SU-DHL-6 (cell line): ENCODE measurements around the gene REST.

Experiments
- H2AFZ ChIP-seq: fragments of 200-600 bp; sonication (generic); 2 replicates; pipeline ENCODE4 v1.6.1; 2014; ENCODE audit warnings: low read depth, mild to moderate bottlenecking, moderate library complexity, mixed read lengths, antibody characterized with exemption, low read length; ENCODE audit not compliant: severe bottlenecking
- H3F3A ChIP-seq: fragments of 200-600 bp; shearing (Covaris generic); 2 replicates; pipeline ENCODE4 v1.6.0; 2016; ENCODE audit warnings: antibody characterized with exemption, mild to moderate bottlenecking; ENCODE audit not compliant: insufficient read depth
- H3K27ac ChIP-seq: fragments of 200-600 bp; sonication (generic); 2 replicates; pipeline ENCODE4 v1.5.1; 2016; ENCODE audit warnings: low read depth, mild to moderate bottlenecking, low read length, moderate library complexity, mixed read lengths
- H3K27me3 ChIP-seq: fragments of 200-600 bp; sonication (generic), shearing (Covaris generic); 2 replicates; pipeline ENCODE4 v1.6.0; 2014; ENCODE audit warnings: mild to moderate bottlenecking, low read length
- H3K36me3 ChIP-seq: fragments of 200-600 bp; sonication (generic); 2 replicates; pipeline ENCODE4 v1.6.1; 2014; ENCODE audit warnings: mild to moderate bottlenecking, low read length, mixed read lengths
- H3K4me2 ChIP-seq: fragments of 300-600, 200-600 bp; shearing (Covaris generic), sonication (generic); 2 replicates; pipeline ENCODE4 v1.6.0; 2014; ENCODE audit warnings: low read length, low read depth, mild to moderate bottlenecking; ENCODE audit not compliant: poor library complexity, severe bottlenecking
- H3K4me3 ChIP-seq: fragments of 200-600 bp; sonication (generic); 2 replicates; pipeline ENCODE4 v1.5.1; 2014; ENCODE audit warnings: antibody characterized with exemption, low read length, mild to moderate bottlenecking, mixed read lengths; ENCODE audit not compliant: insufficient read depth, poor library complexity, severe bottlenecking
- H3K79me2 ChIP-seq: fragments of 200-600 bp; sonication (generic); 2 replicates; pipeline ENCODE4 v1.6.1; 2014; ENCODE audit warnings: mild to moderate bottlenecking, low read length, moderate library complexity; ENCODE audit not compliant: insufficient read depth
- H3K9ac ChIP-seq: fragments of 200-600 bp; sonication (generic); 2 replicates; pipeline ENCODE4 v1.7.0; 2014; ENCODE audit warnings: mild to moderate bottlenecking, low read length
- H3K9me2 ChIP-seq: fragments of 200-600 bp; sonication (generic); replicated peaks from 2 replicates; pipeline ENCODE4 v1.6.1; 2014; ENCODE audit warnings: low read length; ENCODE audit not compliant: insufficient read depth
- H3K9me3 ChIP-seq: fragments of 200-600 bp; sonication (generic); 2 replicates; pipeline ENCODE4 v1.6.1; 2014; ENCODE audit warnings: low read length, mixed read lengths; ENCODE audit not compliant: insufficient read depth
- H4K20me1 ChIP-seq: fragments of 200-600 bp; sonication (generic); 2 replicates; pipeline ENCODE4 v1.6.1; 2014; ENCODE audit warnings: low read depth, mild to moderate bottlenecking, antibody characterized with exemption, low read length, moderate library complexity, mixed read lengths
- EZH2phosphoT487 ChIP-seq: fragments of 200-600 bp; sonication (generic), shearing (Covaris generic); conservative IDR thresholded peaks from 2 replicates; pipeline ENCODE4 v1.6.1; 2018; ENCODE audit warnings: mild to moderate bottlenecking, antibody characterized with exemption, low read length, moderate library complexity, mixed read lengths
- TF ChIP-seq, protein P1 (sequence below): fragments of 200-600 bp; sonication (generic); IDR thresholded peaks from one replicate; pipeline ENCODE4 v1.5.1; 2017; ENCODE audit warnings: antibody characterized with exemption, mild to moderate bottlenecking, low read length, moderate library complexity; ENCODE audit not compliant: insufficient read depth, poor library complexity, severe bottlenecking

REST gene

DNA sequence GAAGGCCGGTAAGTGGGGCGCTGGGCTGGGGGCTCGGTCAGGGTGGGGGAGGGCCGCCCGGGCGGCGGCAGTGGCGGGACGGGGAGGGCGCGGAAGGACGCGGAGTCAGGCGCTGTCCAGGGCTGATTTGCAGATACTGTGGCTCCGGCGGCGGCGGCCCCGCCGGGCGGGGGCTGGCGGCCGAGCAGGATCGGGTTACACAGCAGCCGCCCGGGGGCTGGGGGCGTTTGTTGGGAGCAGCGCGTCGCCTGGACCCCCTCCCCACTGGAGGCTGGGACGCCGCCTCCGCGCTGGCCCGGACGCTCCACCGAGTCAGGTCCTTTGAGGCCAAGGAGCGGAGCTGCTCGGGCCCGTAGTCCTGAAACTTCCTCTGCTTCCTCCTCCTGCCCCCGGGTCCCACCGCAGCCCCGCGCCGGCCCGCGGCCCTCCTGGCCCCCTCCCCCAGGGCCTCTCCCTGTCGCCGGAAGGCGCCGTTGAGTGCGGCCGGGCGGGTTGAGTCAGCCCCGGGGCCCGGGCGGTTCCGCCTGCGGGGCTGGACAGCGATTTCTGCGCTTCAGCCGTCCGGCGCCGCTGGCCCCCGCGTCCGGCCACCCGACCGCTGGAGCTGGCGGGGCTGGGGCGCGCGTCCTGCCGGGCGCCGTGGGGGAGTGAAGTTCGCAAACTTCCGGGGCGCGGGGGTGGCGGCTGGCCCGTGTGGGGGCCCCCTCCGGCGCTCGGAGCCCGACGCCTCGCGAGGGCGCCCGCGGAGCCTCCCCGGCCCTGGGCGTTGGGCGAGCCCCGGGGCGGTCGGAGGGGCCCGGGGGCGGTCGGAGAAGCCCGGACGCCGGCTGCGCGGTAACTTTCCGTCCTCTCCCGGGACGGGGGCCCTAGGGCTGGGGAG is 746 bp downstream of the REST start:
- Histone ChIP-seq H2AFZ (peak overlapping the region; percentile 57), H3K27me3 (no peaks in the 10 kb centered on the region), H3K36me3 (no peaks in the 10 kb centered on the region), H3K27ac (peak overlapping the region; percentile 89), H3K9me2 (no peaks in the 10 kb centered on the region), H3F3A (peaks cover 12% of the 10 kb centered on the region; the same call in 1 of the 2 replicates), H4K20me1 (no peaks in the 10 kb centered on the region), H3K9me3 (no peaks in the 10 kb centered on the region), H3K9ac (peak overlapping the region; percentile 88), H3K4me3 (peak overlapping the region; percentile 88), H3K4me2 (peak overlapping the region; percentile 99), H3K79me2 (peaks cover 46% of the 10 kb centered on the region)
- TF ChIP-seq, protein P1, sequence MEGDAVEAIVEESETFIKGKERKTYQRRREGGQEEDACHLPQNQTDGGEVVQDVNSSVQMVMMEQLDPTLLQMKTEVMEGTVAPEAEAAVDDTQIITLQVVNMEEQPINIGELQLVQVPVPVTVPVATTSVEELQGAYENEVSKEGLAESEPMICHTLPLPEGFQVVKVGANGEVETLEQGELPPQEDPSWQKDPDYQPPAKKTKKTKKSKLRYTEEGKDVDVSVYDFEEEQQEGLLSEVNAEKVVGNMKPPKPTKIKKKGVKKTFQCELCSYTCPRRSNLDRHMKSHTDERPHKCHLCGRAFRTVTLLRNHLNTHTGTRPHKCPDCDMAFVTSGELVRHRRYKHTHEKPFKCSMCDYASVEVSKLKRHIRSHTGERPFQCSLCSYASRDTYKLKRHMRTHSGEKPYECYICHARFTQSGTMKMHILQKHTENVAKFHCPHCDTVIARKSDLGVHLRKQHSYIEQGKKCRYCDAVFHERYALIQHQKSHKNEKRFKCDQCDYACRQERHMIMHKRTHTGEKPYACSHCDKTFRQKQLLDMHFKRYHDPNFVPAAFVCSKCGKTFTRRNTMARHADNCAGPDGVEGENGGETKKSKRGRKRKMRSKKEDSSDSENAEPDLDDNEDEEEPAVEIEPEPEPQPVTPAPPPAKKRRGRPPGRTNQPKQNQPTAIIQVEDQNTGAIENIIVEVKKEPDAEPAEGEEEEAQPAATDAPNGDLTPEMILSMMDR, result no peak
- no peak for TF ChIP-seq EZH2phosphoT487

DNA sequence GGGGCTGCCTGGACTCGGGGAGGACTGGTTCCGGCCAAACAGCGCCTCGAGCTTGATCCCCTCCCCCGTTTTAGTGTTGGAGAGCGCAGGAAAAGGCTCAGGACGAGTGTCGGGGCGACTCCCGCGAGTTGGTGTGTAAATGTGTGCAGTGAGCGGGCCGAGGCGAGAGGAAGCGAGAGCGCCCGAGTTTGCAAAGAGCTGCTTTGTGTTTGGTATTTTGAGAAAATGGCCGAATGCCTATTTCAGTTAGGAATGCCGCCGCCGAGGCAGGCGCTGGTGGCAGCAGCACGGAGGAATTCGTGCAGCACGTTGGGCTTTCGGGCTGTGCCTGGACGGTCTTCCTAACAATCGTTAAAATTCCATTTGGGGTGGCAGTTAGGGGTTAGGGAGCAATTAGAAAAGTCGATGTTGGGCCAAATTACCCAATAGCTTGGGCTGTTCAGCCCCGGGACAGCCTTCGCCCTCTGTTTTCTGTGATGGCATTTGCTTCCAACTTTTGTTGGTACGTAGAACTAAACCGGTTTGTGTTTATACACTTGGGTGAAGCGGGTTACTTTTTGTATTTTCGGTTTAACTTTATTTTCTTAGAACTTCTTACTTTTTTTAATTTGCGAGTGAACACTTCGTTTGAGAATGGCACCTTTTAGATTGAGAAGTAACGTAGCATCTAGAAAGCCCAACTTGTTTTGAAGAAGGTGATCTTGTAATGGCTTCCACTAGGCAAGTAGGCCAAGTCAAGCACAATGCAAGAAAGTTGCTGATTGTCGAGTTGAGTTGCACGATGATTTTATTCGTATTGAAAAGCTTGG is 1.6 kb downstream of the REST start:
- H4K20me1 ChIP-seq, result no peaks in the 10 kb centered on the region
- peak overlapping the region; percentile 89 for H3K27ac ChIP-seq
- H3K36me3 ChIP-seq, result no peaks in the 10 kb centered on the region
- H3F3A ChIP-seq, result peaks cover 12% of the 10 kb centered on the region; the same call in 1 of the 2 replicates
- H3K9ac ChIP-seq, result peak overlapping the region; percentile 88
- TF ChIP-seq EZH2phosphoT487, result no peak
- TF ChIP-seq, protein P1, result no peak
- no peaks in the 10 kb centered on the region for H3K27me3 ChIP-seq
- no peaks in the 10 kb centered on the region for H3K9me2 ChIP-seq
- H3K79me2 ChIP-seq, result peaks cover 55% of the 10 kb centered on the region
- no peaks in the 10 kb centered on the region for H3K9me3 ChIP-seq
- H3K4me2 ChIP-seq, result peak overlapping the region; percentile 99
- H3K4me3 ChIP-seq, result peak overlapping the region; percentile 88
- H2AFZ ChIP-seq, result peak overlapping the region; percentile 57

DNA sequence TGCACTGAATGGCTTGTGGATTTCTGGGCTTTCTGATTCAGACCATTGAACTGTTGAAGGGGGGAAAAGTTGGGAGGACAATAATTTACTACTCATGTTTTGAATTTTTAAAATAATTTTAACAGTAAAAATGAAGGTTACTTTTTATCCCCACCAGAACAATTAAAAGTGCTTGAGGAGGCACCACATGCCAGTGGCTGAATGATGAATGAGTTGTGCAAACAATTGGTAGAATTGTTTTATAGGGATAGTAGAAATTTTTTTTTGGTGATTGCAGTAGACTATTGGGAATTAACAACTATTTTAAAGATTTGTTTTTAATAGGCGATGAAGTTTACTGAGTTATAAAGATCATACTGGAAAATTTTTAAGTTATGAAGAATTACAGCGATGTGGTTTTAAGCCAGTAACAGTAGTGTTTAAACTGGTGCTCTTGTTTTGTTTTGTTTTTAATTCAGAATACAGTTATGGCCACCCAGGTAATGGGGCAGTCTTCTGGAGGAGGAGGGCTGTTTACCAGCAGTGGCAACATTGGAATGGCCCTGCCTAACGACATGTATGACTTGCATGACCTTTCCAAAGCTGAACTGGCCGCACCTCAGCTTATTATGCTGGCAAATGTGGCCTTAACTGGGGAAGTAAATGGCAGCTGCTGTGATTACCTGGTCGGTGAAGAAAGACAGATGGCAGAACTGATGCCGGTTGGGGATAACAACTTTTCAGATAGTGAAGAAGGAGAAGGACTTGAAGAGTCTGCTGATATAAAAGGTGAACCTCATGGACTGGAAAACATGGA is 2.7 kb downstream of the REST start:
- Histone ChIP-seq H3K9me2 (no peaks in the 10 kb centered on the region), H3K27ac (peak overlapping the region; percentile 89), H3K4me2 (peak overlapping the region; percentile 99), H4K20me1 (no peaks in the 10 kb centered on the region), H3K36me3 (no peaks in the 10 kb centered on the region), H3K79me2 (peaks cover 61% of the 10 kb centered on the region), H3K27me3 (no peaks in the 10 kb centered on the region), H2AFZ (no peak overlapping the region), H3F3A (peaks cover 12% of the 10 kb centered on the region; the same call in 1 of the 2 replicates), H3K9ac (peak overlapping the region; percentile 88), H3K4me3 (peak overlapping the region; percentile 88), H3K9me3 (no peaks in the 10 kb centered on the region)
- TF ChIP-seq EZH2phosphoT487, result no peak
- TF ChIP-seq, protein P1, result no peak
